Measurements from ENCODE around the gene TTC13. TPM values are rescaled to one million over a fixed set of nuclear protein-coding genes. Genes with fewer than 3 reads are reported as not detected.
A peak's percentile ranks its signal among the peaks of the same experiment; 100 is the strongest.

The TTC13 gene
- total RNA-seq, 3 donors from 2014 or later = 10.5 to 14.3 (median 13.1) TPM

GRCh38 chr1:230917284-230918135 is 61.2 kb downstream of the TTC13 start:
- H3K4me1 Mint-ChIP-seq (ENCODE audit: low read depth) = no peaks in the 10 kb centered on the region
- H3K36me3 Mint-ChIP-seq (ENCODE audit: insufficient read depth) = peaks cover 36% of the 10 kb centered on the region
- DNase-seq (peak; percentile 71), ATAC-seq (peak; percentile 59 to 67)
- no peaks in the 10 kb centered on the region for H3K9me3 Mint-ChIP-seq
- H3K27me3 Mint-ChIP-seq (ENCODE audit: low read depth) = no peaks in the 10 kb centered on the region
- H3K4me3 Mint-ChIP-seq = no peak overlapping the region

GRCh38 chr1:230916587-230917283 is 61.9 kb downstream of the TTC13 start:
- DNase-seq (no peak), ATAC-seq (no peak)
- no peaks in the 10 kb centered on the region for H3K27me3 Mint-ChIP-seq (ENCODE audit: low read depth)
- no peaks in the 10 kb centered on the region for H3K9me3 Mint-ChIP-seq
- H3K36me3 Mint-ChIP-seq (ENCODE audit: insufficient read depth) = peaks cover 36% of the 10 kb centered on the region
- no peak overlapping the region for H3K4me3 Mint-ChIP-seq
- no peaks in the 10 kb centered on the region for H3K4me1 Mint-ChIP-seq (ENCODE audit: low read depth)

GRCh38 chr1:230915078-230915477 is 63.6 kb downstream of the TTC13 start:
- ATAC-seq (no peak), DNase-seq (no peak)
- Mint-ChIP-seq H3K27me3 (ENCODE audit: low read depth) (no peaks in the 10 kb centered on the region), H3K36me3 (ENCODE audit: insufficient read depth) (peaks cover 36% of the 10 kb centered on the region), H3K4me1 (ENCODE audit: low read depth) (no peaks in the 10 kb centered on the region), H3K4me3 (no peak overlapping the region), H3K9me3 (no peaks in the 10 kb centered on the region)

GRCh38 chr1:230913496-230913895 is 65.2 kb downstream of the TTC13 start:
- Mint-ChIP-seq H3K9me3 (no peaks in the 10 kb centered on the region), H3K4me1 (ENCODE audit: low read depth) (no peaks in the 10 kb centered on the region), H3K27me3 (ENCODE audit: low read depth) (no peaks in the 10 kb centered on the region), H3K4me3 (no peak overlapping the region), H3K36me3 (ENCODE audit: insufficient read depth) (peaks cover 35% of the 10 kb centered on the region)
- DNase-seq (no peak), ATAC-seq (no peak)

- Mint-ChIP-seq H3K27me3 (ENCODE audit: low read depth) (no peaks in the 10 kb centered on the region), H3K36me3 (ENCODE audit: insufficient read depth) (peaks cover 48% of the 10 kb centered on the region), H3K4me3 (no peak overlapping the region), H3K9me3 (no peaks in the 10 kb centered on the region), H3K4me1 (ENCODE audit: low read depth) (no peaks in the 10 kb centered on the region)
- ATAC-seq (no peak), DNase-seq (no peak)
These were observed 67.9 kb downstream of the TTC13 start for GRCh38 chr1:230910755-230911117.

- Mint-ChIP-seq H3K27me3 (ENCODE audit: low read depth) (no peaks in the 10 kb centered on the region), H3K9me3 (no peaks in the 10 kb centered on the region), H3K4me3 (no peak overlapping the region), H3K36me3 (ENCODE audit: insufficient read depth) (peaks cover 50% of the 10 kb centered on the region), H3K4me1 (ENCODE audit: low read depth) (no peaks in the 10 kb centered on the region)
- DNase-seq = no peak
- no peak for ATAC-seq
These were observed 68.5 kb downstream of the TTC13 start for GRCh38 chr1:230909974-230910754.

GRCh38 chr1:230907472-230908205 is 71.0 kb downstream of the TTC13 start:
- no peak for ATAC-seq
- no peak for DNase-seq
- no peaks in the 10 kb centered on the region for H3K9me3 Mint-ChIP-seq
- no peaks in the 10 kb centered on the region for H3K4me1 Mint-ChIP-seq (ENCODE audit: low read depth)
- peaks cover 52% of the 10 kb centered on the region for H3K36me3 Mint-ChIP-seq (ENCODE audit: insufficient read depth)
- no peaks in the 10 kb centered on the region for H3K27me3 Mint-ChIP-seq (ENCODE audit: low read depth)
- H3K4me3 Mint-ChIP-seq = no peak overlapping the region

GRCh38 chr1:230906226-230906625 is 72.4 kb downstream of the TTC13 start:
- ATAC-seq (no peak), DNase-seq (no peak)
- H3K4me1 Mint-ChIP-seq (ENCODE audit: low read depth) = no peaks in the 10 kb centered on the region
- peaks cover 43% of the 10 kb centered on the region for H3K36me3 Mint-ChIP-seq (ENCODE audit: insufficient read depth)
- H3K27me3 Mint-ChIP-seq (ENCODE audit: low read depth) = no peaks in the 10 kb centered on the region
- no peak overlapping the region for H3K4me3 Mint-ChIP-seq
- no peaks in the 10 kb centered on the region for H3K9me3 Mint-ChIP-seq

- H3K9me3 Mint-ChIP-seq = no peaks in the 10 kb centered on the region
- H3K36me3 Mint-ChIP-seq (ENCODE audit: insufficient read depth) = peaks cover 44% of the 10 kb centered on the region
- no peaks in the 10 kb centered on the region for H3K4me1 Mint-ChIP-seq (ENCODE audit: low read depth)
- no peak overlapping the region for H3K4me3 Mint-ChIP-seq
- DNase-seq (no peak), ATAC-seq (no peak)
- H3K27me3 Mint-ChIP-seq (ENCODE audit: low read depth) = no peaks in the 10 kb centered on the region
These were observed 72.9 kb downstream of the TTC13 start for GRCh38 chr1:230905733-230906132.

- no peaks in the 10 kb centered on the region for H3K9me3 Mint-ChIP-seq
- ATAC-seq (no peak), DNase-seq (no peak)
- H3K36me3 Mint-ChIP-seq (ENCODE audit: insufficient read depth) = peaks cover 29% of the 10 kb centered on the region
- H3K4me3 Mint-ChIP-seq = no peak overlapping the region
- H3K4me1 Mint-ChIP-seq (ENCODE audit: low read depth) = no peaks in the 10 kb centered on the region
- no peaks in the 10 kb centered on the region for H3K27me3 Mint-ChIP-seq (ENCODE audit: low read depth)
These were observed 76.2 kb downstream of the TTC13 start for GRCh38 chr1:230902349-230902923.

GRCh38 chr1:230901671-230902070 is 77.0 kb downstream of the TTC13 start:
- H3K4me3 Mint-ChIP-seq = no peak overlapping the region
- no peaks in the 10 kb centered on the region for H3K9me3 Mint-ChIP-seq
- peaks cover 27% of the 10 kb centered on the region for H3K36me3 Mint-ChIP-seq (ENCODE audit: insufficient read depth)
- H3K4me1 Mint-ChIP-seq (ENCODE audit: low read depth) = no peaks in the 10 kb centered on the region
- ATAC-seq (no peak), DNase-seq (no peak)
- no peaks in the 10 kb centered on the region for H3K27me3 Mint-ChIP-seq (ENCODE audit: low read depth)

GRCh38 chr1:230900984-230901383 is 77.7 kb downstream of the TTC13 start:
- no peaks in the 10 kb centered on the region for H3K9me3 Mint-ChIP-seq
- no peaks in the 10 kb centered on the region for H3K27me3 Mint-ChIP-seq (ENCODE audit: low read depth)
- ATAC-seq (no peak), DNase-seq (no peak)
- H3K4me3 Mint-ChIP-seq = no peak overlapping the region
- H3K4me1 Mint-ChIP-seq (ENCODE audit: low read depth) = no peaks in the 10 kb centered on the region
- H3K36me3 Mint-ChIP-seq (ENCODE audit: insufficient read depth) = peaks cover 22% of the 10 kb centered on the region

- Mint-ChIP-seq H3K9me3 (no peaks in the 10 kb centered on the region), H3K4me1 (ENCODE audit: low read depth) (no peaks in the 10 kb centered on the region), H3K4me3 (no peak overlapping the region), H3K27me3 (ENCODE audit: low read depth) (no peaks in the 10 kb centered on the region), H3K36me3 (ENCODE audit: insufficient read depth) (peaks cover 12% of the 10 kb centered on the region)
- DNase-seq = no peak
- no peak for ATAC-seq
These were observed 78.8 kb downstream of the TTC13 start for GRCh38 chr1:230899841-230900251.

GRCh38 chr1:230898748-230899147 is 79.9 kb downstream of the TTC13 start:
- Mint-ChIP-seq H3K4me3 (no peak overlapping the region), H3K27me3 (ENCODE audit: low read depth) (no peaks in the 10 kb centered on the region), H3K4me1 (ENCODE audit: low read depth) (no peaks in the 10 kb centered on the region), H3K9me3 (no peaks in the 10 kb centered on the region), H3K36me3 (ENCODE audit: insufficient read depth) (peaks cover 7% of the 10 kb centered on the region)
- ATAC-seq = no peak
- no peak for DNase-seq
